ENCODE measurements around the gene KEAP1.

DNA sequence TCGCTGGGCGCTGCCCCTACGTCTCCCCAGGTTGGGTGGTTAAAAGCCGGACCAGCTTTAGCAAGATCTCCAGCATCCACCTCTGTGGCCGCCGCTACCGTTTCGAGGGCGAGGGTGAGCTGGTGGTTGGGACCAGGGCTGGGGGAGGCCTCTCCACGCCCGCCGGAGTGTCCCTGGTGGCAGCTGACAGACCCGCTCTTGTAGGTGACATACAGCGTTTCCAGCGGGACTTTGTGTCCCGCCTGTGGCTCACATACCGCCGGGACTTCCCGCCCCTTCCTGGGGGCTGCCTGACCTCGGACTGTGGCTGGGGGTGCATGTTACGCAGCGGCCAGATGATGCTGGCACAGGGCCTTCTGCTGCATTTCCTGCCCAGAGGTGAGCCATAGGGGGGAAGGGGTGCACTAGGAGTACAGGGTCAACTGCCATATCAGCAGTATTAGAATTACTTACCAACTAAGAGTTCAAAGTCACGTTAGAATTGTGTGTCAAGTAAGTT lies 41.6 kb upstream of the KEAP1 start:
- TF ChIP-seq YY1 (IDR thresholded peaks at IDR 0.05; ENCODE audit: insufficient read depth, insufficient read length) (no peak), ZNF274 (IDR thresholded peaks at IDR 0.05; ENCODE audit: low read depth, low read length) (no peak)

All from NT2/D1 (cell line).